ENCODE measurements around the gene RNU1-3.
"Not testable (repeated sequence)": the region's sequence is repeated elsewhere in the genome, so short reads cannot be mapped to it uniquely, and the experiment has no call there.

Gene RNU1-3

GRCh38 chr1:16677552-16678431 lies 11.0 kb upstream of the RNU1-3 start:
- H3K4me3 ChIP-seq (replicated peaks; ENCODE audit: low read depth, low read length) = no peak overlapping the region
- TF ChIP-seq, protein P1, sequence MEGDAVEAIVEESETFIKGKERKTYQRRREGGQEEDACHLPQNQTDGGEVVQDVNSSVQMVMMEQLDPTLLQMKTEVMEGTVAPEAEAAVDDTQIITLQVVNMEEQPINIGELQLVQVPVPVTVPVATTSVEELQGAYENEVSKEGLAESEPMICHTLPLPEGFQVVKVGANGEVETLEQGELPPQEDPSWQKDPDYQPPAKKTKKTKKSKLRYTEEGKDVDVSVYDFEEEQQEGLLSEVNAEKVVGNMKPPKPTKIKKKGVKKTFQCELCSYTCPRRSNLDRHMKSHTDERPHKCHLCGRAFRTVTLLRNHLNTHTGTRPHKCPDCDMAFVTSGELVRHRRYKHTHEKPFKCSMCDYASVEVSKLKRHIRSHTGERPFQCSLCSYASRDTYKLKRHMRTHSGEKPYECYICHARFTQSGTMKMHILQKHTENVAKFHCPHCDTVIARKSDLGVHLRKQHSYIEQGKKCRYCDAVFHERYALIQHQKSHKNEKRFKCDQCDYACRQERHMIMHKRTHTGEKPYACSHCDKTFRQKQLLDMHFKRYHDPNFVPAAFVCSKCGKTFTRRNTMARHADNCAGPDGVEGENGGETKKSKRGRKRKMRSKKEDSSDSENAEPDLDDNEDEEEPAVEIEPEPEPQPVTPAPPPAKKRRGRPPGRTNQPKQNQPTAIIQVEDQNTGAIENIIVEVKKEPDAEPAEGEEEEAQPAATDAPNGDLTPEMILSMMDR (IDR thresholded peaks at IDR 0.05; ENCODE audit: low read length, missing control alignments) = no peak
- DNase-seq (ENCODE audit: low read depth) = peak; percentile 59

DNA sequence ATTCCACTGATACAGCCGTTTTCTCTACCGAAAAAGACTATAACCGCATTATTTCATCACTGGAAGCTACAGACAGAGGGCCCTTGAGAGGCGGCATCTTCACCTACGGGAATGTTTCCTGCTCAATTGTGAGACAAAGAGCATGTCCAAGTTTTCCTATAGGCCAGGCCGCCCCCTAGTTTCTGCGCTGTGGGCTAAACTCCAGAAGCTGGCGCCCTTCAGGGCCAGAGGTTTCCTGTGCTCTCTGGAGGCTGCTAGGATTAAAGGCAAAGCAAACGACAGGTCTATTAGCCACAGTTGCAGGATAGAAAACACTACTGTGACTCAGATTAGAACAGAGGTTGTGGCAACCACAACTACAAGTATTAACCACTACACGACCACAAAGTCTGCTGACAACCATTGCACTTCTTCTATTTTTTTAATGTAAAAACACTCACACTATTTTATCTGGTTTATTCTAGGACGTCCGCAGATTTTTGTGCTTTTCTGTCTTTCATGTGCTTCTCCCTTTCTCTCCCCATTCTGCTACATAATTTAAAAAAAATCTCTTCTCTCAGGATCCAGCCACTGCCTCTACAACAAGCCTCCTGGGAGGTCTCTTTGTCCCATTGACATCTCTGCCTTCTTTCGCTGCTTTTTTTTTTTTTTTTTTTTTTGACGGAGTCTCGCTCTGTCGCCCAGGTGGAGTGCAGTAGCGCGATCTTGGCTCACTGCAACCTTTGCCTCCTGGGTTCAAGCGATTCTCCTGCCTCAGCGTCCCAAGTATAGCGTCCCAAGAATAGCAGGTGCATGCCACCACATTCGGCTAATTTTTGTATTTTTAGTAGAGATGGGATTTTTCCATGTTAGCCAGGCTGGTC lies 10.1 kb upstream of the RNU1-3 start:
- not testable (repeated sequence) for DNase-seq (ENCODE audit: low read depth); H3K4me3 ChIP-seq (replicated peaks; ENCODE audit: low read depth, low read length)

DNA sequence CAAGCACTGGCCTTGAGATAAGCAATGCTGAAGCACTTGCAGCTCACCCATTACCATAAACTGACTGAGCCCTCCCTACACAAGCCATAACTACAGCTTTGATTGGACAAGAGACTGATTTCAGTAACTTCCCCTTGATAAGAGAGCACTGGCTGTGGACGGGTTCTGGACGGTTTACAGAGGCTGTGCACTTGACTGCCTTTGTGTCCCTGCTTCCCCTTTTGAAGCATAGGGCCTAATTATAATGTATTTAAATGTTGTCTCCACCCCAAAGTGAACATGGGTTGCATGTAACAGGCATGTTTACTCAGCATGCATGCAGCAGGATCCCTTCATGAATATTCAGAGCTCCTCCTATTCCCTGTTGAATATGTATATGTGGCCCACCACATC lies 8.4 kb upstream of the RNU1-3 start:
- DNase-seq (ENCODE audit: low read depth); H3K4me3 ChIP-seq (replicated peaks; ENCODE audit: low read depth, low read length): not testable (repeated sequence)

DNA sequence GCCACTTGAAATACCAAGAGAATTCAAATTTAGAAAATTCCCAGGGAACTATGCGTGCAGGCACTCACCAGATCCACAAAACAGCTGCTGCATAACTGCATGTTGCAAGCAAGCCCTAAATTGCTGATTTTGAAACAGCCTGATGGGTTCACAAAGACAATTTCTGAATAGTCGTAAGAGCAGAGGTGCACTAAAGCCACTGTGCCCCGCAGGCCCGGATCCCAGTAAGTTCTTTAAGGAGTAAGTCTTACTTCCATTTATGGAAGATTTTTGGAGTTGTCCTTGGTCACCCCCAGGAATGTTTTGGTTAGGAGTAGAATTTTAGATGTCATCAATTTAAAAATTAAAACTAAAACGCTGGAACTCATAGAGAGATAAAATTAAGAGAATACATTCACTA lies 7.2 kb upstream of the RNU1-3 start:
- H3K4me3 ChIP-seq (replicated peaks; ENCODE audit: low read depth, low read length); DNase-seq (ENCODE audit: low read depth): not testable (repeated sequence)

- DNase-seq (ENCODE audit: low read depth); H3K4me3 ChIP-seq (replicated peaks; ENCODE audit: low read depth, low read length): not testable (repeated sequence)
Measured at GRCh38 chr1:16665836-16666235, 912 bp downstream of the RNU1-3 start.

- H3K4me3 ChIP-seq (replicated peaks; ENCODE audit: low read depth, low read length); DNase-seq (ENCODE audit: low read depth): not testable (repeated sequence)
Measured at GRCh38 chr1:16658234-16658633, 8.5 kb downstream of the RNU1-3 start.

DNA sequence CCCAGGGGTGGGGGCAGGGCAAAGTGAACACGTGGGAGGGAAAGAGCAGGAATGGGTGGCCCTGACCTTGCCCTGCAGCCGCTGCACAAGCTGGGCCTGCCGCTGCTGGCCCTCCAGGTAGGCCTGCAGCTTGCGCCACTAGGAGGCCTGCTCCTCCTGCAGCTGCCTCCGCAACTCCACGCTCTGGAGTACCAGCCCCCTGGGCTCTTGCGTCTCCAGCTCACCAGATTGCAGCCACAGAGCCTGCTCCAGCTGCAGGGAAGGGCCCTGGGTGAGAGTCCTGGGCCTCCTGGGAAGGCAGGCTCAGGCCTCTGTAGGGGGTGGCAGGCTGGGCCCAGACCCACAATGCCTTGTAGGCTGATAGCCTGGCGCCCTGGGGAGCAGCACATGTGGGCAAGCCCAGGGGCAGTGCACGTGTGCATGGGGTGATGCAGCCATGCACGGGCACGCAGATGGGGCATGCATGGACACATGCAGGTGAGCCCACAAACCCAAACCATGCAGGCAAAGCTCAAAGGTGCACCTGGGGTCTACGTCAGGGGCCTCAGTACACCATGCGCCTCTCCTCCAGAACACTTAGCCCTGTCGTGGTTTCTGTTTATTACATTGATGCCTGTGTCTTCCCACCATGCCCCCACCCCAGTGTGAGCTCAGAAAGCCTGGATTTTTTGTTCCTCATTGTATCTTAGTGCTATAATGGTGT lies 9.6 kb downstream of the RNU1-3 start:
- not testable (repeated sequence) for H3K4me3 ChIP-seq (replicated peaks; ENCODE audit: low read depth, low read length); DNase-seq (ENCODE audit: low read depth)

- DNase-seq (ENCODE audit: low read depth); H3K4me3 ChIP-seq (replicated peaks; ENCODE audit: low read depth, low read length): not testable (repeated sequence)
Measured at GRCh38 chr1:16656574-16656973, 10.2 kb downstream of the RNU1-3 start.

GRCh38 chr1:16651560-16651959 lies 15.2 kb downstream of the RNU1-3 start:
- not testable (repeated sequence) for H3K4me3 ChIP-seq (replicated peaks; ENCODE audit: low read depth, low read length); DNase-seq (ENCODE audit: low read depth)

DNA sequence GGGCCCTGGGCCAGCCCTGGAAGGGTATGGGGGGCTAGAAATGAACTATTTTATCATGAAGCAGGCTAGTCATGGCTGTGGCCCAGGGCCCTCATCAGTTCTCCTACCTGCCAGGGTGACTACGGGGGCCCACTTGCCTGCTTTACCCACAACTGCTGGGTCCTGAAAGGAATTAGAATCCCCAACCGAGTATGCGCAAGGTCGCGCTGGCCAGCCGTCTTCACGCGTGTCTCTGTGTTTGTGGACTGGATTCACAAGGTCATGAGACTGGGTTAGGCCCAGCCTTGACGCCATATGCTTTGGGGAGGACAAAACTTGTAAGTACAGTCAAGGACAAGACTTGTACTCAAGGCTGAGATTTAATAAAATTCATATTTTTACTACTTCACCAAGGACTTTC lies 16.8 kb downstream of the RNU1-3 start:
- not testable (repeated sequence) for DNase-seq (ENCODE audit: low read depth); H3K4me3 ChIP-seq (replicated peaks; ENCODE audit: low read depth, low read length)

- not testable (repeated sequence) for H3K4me3 ChIP-seq (replicated peaks; ENCODE audit: low read depth, low read length); DNase-seq (ENCODE audit: low read depth)
Measured at GRCh38 chr1:16649390-16649789, 17.4 kb downstream of the RNU1-3 start.

DNA sequence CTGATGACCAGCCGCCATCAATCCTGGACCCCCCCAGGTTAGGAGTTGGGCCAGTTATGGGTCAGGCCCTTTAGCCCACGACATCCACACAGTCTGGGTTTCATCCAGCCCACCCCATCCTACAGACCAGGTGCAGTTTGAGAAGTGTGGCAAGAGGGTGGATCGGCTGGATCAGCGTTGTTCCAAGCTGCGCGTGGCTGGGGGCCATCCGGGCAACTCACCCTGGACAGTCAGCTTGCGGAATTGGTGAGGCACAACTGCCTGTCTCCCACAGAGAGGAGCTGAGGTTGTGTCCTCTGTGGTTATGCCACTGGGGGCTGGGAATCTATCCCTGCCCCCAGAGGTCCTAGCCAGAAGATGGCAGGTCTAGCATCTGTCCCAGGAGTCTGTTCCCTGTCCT lies 18.0 kb downstream of the RNU1-3 start:
- DNase-seq (ENCODE audit: low read depth); H3K4me3 ChIP-seq (replicated peaks; ENCODE audit: low read depth, low read length): not testable (repeated sequence)

- DNase-seq (ENCODE audit: low read depth); H3K4me3 ChIP-seq (replicated peaks; ENCODE audit: low read depth, low read length): not testable (repeated sequence)
Measured at GRCh38 chr1:16648250-16648649, 18.5 kb downstream of the RNU1-3 start.

- DNase-seq (ENCODE audit: low read depth); H3K4me3 ChIP-seq (replicated peaks; ENCODE audit: low read depth, low read length): not testable (repeated sequence)
Measured at GRCh38 chr1:16647179-16648176, 19.3 kb downstream of the RNU1-3 start.

DNA sequence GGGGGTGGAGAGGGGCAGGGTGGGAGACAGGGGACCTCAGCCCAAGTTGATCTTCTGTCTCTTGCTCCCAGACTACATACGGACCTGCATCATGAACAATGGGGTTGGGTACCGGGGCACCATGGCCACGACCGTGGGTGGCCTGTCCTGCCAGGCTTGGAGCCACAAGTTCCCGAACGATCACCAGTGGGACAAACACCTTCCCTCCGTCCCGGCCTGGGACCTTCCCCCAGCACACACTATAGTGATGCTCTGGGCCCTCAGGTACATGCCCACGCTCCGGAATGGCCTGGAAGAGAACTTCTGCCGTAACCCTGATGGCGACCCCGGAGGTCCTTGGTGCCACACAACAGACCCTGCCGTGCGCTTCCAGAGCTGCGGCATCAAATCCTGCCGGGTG lies 20.0 kb downstream of the RNU1-3 start:
- not testable (repeated sequence) for DNase-seq (ENCODE audit: low read depth); H3K4me3 ChIP-seq (replicated peaks; ENCODE audit: low read depth, low read length)

GRCh38 chr1:16646061-16646664 lies 20.6 kb downstream of the RNU1-3 start:
- H3K4me3 ChIP-seq (replicated peaks; ENCODE audit: low read depth, low read length); DNase-seq (ENCODE audit: low read depth): not testable (repeated sequence)

Measured in fibroblast of pulmonary artery (primary cell).